A549 (cell line): ENCODE data around the gene COG7. TPM values are rescaled to one million over a fixed set of nuclear protein-coding genes. Genes with fewer than 3 reads are reported as not detected.

Experiments used
- ATAC-seq, 2 experiments: fragments of 200-7000 bp in 1 of 2; fragments of >200 bp in 1 of 2; cut with Nextera tagmentation in 1 of 2; cut with Tn5 transposase in 1 of 2; 3 replicates each; pipeline versions ENCODE4 v1.8.0 to v1.9.1; 2018 to 2020; ENCODE audit warnings: mild to moderate bottlenecking in 1 of 2, moderate library complexity in 1 of 2
- CTCF ChIA-PET: fragments of 300-600 bp; sonication (Branson Sonifier 250); formaldehyde crosslinking; extraction: SDS; loops from one replicate; lab custom pipeline; 2021; ENCODE audit warnings: antibody characterized with exemption, inconsistent platforms; lab: Yijun Ruan, JAX
- POLR2A ChIA-PET: fragments of 350-600 bp; formaldehyde crosslinking; extraction: SDS; loops from one replicate; lab custom pipeline; 2021; ENCODE audit warnings: antibody characterized with exemption, inconsistent platforms; lab: Yijun Ruan, JAX
- DNase-seq, 2 experiments: peaks; one replicate each; pipeline versions ENCODE4 v3.0.0 to v3.0.0-alpha.2; 2011 to 2016; ENCODE audit warnings: low read depth in 1 of 2, low spot score in 1 of 2
- FAIRE-seq: peaks from 2 replicates; lab custom pipeline; 2011; peaks lifted over from hg19 to GRCh38; lab: Jason Lieb, UNC
- H3K27ac ChIP-seq, 2 experiments: fragments of >200 bp; sonication (Bioruptor Twin); formaldehyde crosslinking; 3 replicates each; pipeline ENCODE4 v1.5.1; 2016 to 2017
- H3K4me1 ChIP-seq: fragments of >200 bp; sonication (Bioruptor Twin); formaldehyde crosslinking; 3 replicates; pipeline ENCODE4 v1.6.1; 2016
- H3K4me2 ChIP-seq: fragments of >200 bp; sonication (Bioruptor Twin); formaldehyde crosslinking; 3 replicates; pipeline ENCODE4 v1.6.1; 2016
- H3K4me3 ChIP-seq: fragments of >200 bp; sonication (Bioruptor Twin); formaldehyde crosslinking; 3 replicates; pipeline ENCODE4 v1.5.1; 2016
- H3K9me3 ChIP-seq: fragments of >200 bp; sonication (Bioruptor Twin); formaldehyde crosslinking; 3 replicates; pipeline ENCODE4 v1.6.1; 2016
- ATOH8 ChIP-seq: fragments of 250-450 bp; sonication (Bioruptor Pico); IDR thresholded peaks from 2 replicates; pipeline ENCODE4 v1.5.0; 2020; ENCODE audit warnings: low read depth, mild to moderate bottlenecking, moderate library complexity
- BCL3 ChIP-seq: fragments of >200 bp; sonication (Bioruptor Twin); formaldehyde crosslinking; IDR thresholded peaks from 3 replicates; pipeline ENCODE4 v1.6.1; 2016
- CBX2 ChIP-seq: fragments of 200-600 bp; sonication (generic); IDR thresholded peaks from 2 replicates; pipeline ENCODE4 v1.6.1; 2016; ENCODE audit warnings: low read depth, mild to moderate bottlenecking, borderline replicate concordance
- CHD4 ChIP-seq: fragments of 200-600 bp; sonication (generic); IDR thresholded peaks from 2 replicates; pipeline ENCODE4 v1.6.1; 2016; ENCODE audit warnings: antibody characterized with exemption, mild to moderate bottlenecking, borderline replicate concordance
- EHF ChIP-seq: fragments of 250-450 bp; sonication (Bioruptor Pico); IDR thresholded peaks from 2 replicates; pipeline ENCODE4 v1.5.0; 2020; ENCODE audit warnings: mild to moderate bottlenecking
- FOSL2 ChIP-seq, 2 experiments: fragments of 450-650 bp in 1 of 2; fragments of >200 bp in 1 of 2; sonication (Bioruptor Twin) in 1 of 2; formaldehyde crosslinking; IDR thresholded peaks; 2 replicates each; pipeline versions ENCODE4 v1.5.0 to v1.6.1; 2016 to 2020; ENCODE audit warnings: mild to moderate bottlenecking in 1 of 2, moderate library complexity in 1 of 2
- HDAC2 ChIP-seq: fragments of 200-600 bp; sonication (generic); IDR thresholded peaks from 2 replicates; pipeline ENCODE4 v1.6.1; 2016
- HOXB13 ChIP-seq: fragments of 250-450 bp; sonication (Bioruptor Pico); IDR thresholded peaks from 2 replicates; pipeline ENCODE4 v1.5.0; 2020; ENCODE audit warnings: low read depth, mild to moderate bottlenecking, moderate library complexity
- HOXB5 ChIP-seq: fragments of 250-450 bp; sonication (Bioruptor Pico); IDR thresholded peaks from 2 replicates; pipeline ENCODE4 v1.5.0; 2020; ENCODE audit warnings: mild to moderate bottlenecking, moderate library complexity
- JUN ChIP-seq, 2 experiments: fragments of >200 bp; sonication (Bioruptor Twin); formaldehyde crosslinking; IDR thresholded peaks; 2 replicates in 1 of 2; 3 replicates in 1 of 2; pipeline ENCODE4 v1.6.1; 2016 to 2017
- KDM1A ChIP-seq: fragments of 200-600 bp; sonication (generic); IDR thresholded peaks from 2 replicates; pipeline ENCODE4 v1.6.1; 2016; ENCODE audit warnings: low read depth, mild to moderate bottlenecking
- MAFK ChIP-seq: fragments of 450-650 bp; IDR thresholded peaks from 2 replicates; pipeline ENCODE4 v1.6.1; 2014; ENCODE audit not compliant: partially characterized antibody
- PBX3 ChIP-seq: IDR thresholded peaks from 2 replicates; pipeline ENCODE4 v1.6.1; 2012
- POLR2A ChIP-seq: IDR thresholded peaks from 2 replicates; pipeline ENCODE4 v1.6.1; 2012; ENCODE audit warnings: mild to moderate bottlenecking, low read length
- SREBF2 ChIP-seq: fragments of 450-650 bp; IDR thresholded peaks from 2 replicates; pipeline ENCODE4 v1.6.1; 2014; ENCODE audit warnings: mild to moderate bottlenecking, moderate library complexity
- TP53 ChIP-seq: fragments of 250-450 bp; sonication (Bioruptor Pico); IDR thresholded peaks from 2 replicates; pipeline ENCODE4 v1.5.0; 2021; ENCODE audit warnings: mild to moderate bottlenecking, moderate library complexity
- ZC3H11A ChIP-seq: fragments of 450-650 bp; IDR thresholded peaks from 2 replicates; pipeline ENCODE4 v1.6.1; 2014; ENCODE audit warnings: antibody characterized with exemption, mild to moderate bottlenecking
- ZFP36 ChIP-seq: fragments of 450-650 bp; IDR thresholded peaks from 2 replicates; pipeline ENCODE4 v1.6.1; 2014; ENCODE audit warnings: borderline replicate concordance; ENCODE audit not compliant: partially characterized antibody
- WGBS: methylation state at CpG from one replicate; pipeline ENCODE4 v1.1.6; 2017; ENCODE audit errors: missing lambda C conversion rate; 5-methylcytosine and 5-hydroxymethylcytosine counted together
- polyA plus RNA-seq, 4 experiments: library from polyadenylated mRNA; depleted of rRNA in 3 of 4; stranded (reverse); fragments of >200 nt; fragmentation: RNase III in 1 of 4; extraction: RNeasy Plus Mini Kit Qiagen cat#74134 plus additional on column Dnase treatment in 1 of 4; gene quantifications; 2 replicates in 3 of 4; 3 replicates in 1 of 4; pipeline ENCODE4 v1.2.3, GENCODE V29; 2011 to 2017
- TF ChIP-seq, protein P1 (sequence below): fragments of >200 bp; sonication (Bioruptor Twin); formaldehyde crosslinking; IDR thresholded peaks from 2 replicates; pipeline ENCODE4 v1.6.1; 2016

The COG7 gene
- polyA plus RNA-seq, 2 of the 4 experiments (the other 2 are of a cell fraction), result 11.3 to 18.5 TPM

DNA sequence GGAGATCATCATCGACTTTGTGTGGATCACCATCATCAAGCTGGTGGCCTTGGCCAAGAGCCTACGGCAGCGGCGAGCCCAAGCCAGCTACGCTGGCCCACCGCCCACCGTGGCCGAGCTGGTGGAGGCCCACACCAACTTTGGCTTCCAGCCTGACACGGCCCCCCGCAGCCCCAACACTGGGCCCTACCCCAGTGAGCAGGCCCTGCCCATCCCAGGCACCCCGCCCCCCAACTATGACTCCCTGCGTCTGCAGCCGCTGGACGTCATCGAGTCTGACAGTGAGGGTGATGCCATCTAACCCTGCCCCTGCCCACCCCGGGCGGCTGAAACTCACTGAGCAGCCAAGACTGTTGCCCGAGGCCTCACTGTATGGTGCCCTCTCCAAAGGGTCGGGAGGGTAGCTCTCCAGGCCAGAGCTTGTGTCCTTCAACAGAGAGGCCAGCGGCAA, 72.5 kb downstream of the COG7 start:
- Histone ChIP-seq H3K4me1 (no peaks in the 10 kb centered on the region), H3K4me2 (no peak overlapping the region), H3K9me3 (no peaks in the 10 kb centered on the region), H3K27ac (no peak overlapping the region), H3K4me3 (no peak overlapping the region)
- ChIA-PET CTCF (interaction anchor here (1.0 to 1.3 kb wide), 2 partner anchors 12 to 56 kb away, joined by 3 read pairs; no protein-coding TSS in a partner anchor), POLR2A (no interaction called here)
- no peak for TF ChIP-seq KDM1A
- TF ChIP-seq HOXB13, result no peak
- no peak for TF ChIP-seq SREBF2
- WGBS, result 90% methylated on average over 11 of the region's 20 CpGs
- ATAC-seq, result no peak
- no peak for FAIRE-seq
- no peak for DNase-seq

DNA sequence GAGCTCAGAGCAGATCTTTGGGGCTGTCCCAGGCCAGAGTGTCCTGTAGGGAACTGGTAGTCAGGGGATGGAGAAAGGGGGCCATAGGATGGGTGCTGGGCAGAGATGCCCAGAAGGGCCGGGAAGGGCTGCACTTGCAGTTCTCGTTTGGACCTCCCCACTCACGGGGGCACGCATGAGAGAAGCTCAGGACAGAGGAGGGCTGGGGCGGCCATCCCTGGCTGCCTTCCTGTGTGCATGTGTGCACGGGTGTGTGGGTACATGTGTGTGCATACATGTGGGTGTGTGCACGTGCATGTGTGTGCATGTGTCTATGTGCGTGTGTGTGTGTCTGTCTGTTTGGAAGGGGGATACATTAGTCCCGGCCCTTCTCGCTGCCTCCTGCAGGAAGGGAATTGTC, 73.3 kb downstream of the COG7 start:
- CTCF ChIA-PET, result interaction anchor here (0.6 to 1.3 kb wide), 4 partner anchors 13 to 56 kb away, joined by 3 to 4 read pairs (median 3); no protein-coding TSS in a partner anchor
- Histone ChIP-seq H3K27ac (no peak overlapping the region), H3K9me3 (no peaks in the 10 kb centered on the region), H3K4me3 (no peak overlapping the region), H3K4me1 (no peaks in the 10 kb centered on the region), H3K4me2 (no peak overlapping the region)
- FAIRE-seq, result no peak
- POLR2A ChIA-PET, result no interaction called here
- 76% methylated on average over 10 of the region's 10 CpGs for WGBS
- ATAC-seq, result peak in 1 of 2 experiments; percentile 5; a peak in 1 of 6 replicates
- DNase-seq, result no peak
- TF ChIP-seq HDAC2 (no peak), PBX3 (no peak), CBX2 (no peak), HOXB5 (no peak), ZFP36 (no peak), POLR2A (no peak), EHF (CRISPR knock-in tag) (no peak), ATOH8 (CRISPR knock-in tag) (no peak), ZC3H11A (no peak), CHD4 (no peak)
- TF ChIP-seq, protein P1, sequence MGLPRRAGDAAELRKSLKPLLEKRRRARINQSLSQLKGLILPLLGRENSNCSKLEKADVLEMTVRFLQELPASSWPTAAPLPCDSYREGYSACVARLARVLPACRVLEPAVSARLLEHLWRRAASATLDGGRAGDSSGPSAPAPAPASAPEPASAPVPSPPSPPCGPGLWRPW, result no peak

GRCh38 chr16:23378921-23379320, 74.1 kb downstream of the COG7 start:
- POLR2A ChIA-PET, result no interaction called here
- Histone ChIP-seq H3K9me3 (no peaks in the 10 kb centered on the region), H3K4me1 (no peaks in the 10 kb centered on the region), H3K4me2 (no peak overlapping the region), H3K27ac (no peak overlapping the region)
- 88% methylated on average over 5 of the region's 5 CpGs for WGBS
- DNase-seq, result no peak
- no peak for ATAC-seq
- CTCF ChIA-PET, result interaction anchor here (0.6 to 1.2 kb wide), 2 partner anchors 18 to 55 kb away, joined by 3 to 4 read pairs; no protein-coding TSS in a partner anchor
- no peak for TF ChIP-seq HDAC2
- no peak for TF ChIP-seq FOSL2 (IDR thresholded peaks at IDR 0.05)
- no peak for TF ChIP-seq FOSL2 (CRISPR knock-in tag; IDR thresholded peaks at IDR 0.05)
- TF ChIP-seq JUN (IDR thresholded peaks at IDR 0.05), result no peak
- no peak for TF ChIP-seq POLR2A
- TF ChIP-seq MAFK, result no peak
- TF ChIP-seq BCL3, result no peak
- TF ChIP-seq, protein P1, result no peak
- TF ChIP-seq TP53, result no peak
- TF ChIP-seq, all 56 proteins: peak for 0
- no peak overlapping the region for H3K4me3 ChIP-seq
- FAIRE-seq, result no peak
